Thyroid gland (tissue), 4 donors: Measurements from ENCODE around the gene GAREM1. TPM values are rescaled to one million over a fixed set of nuclear protein-coding genes. Genes with fewer than 3 reads are reported as not detected.

Source experiments
- DNase-seq, 2 donors: peaks; one replicate each; pipeline ENCODE4 v3.0.0-alpha.2; 2019
- H3K27ac ChIP-seq, 3 donors: fragments of 200-600 bp; sonication (generic); 1 replicate in 2 of 3; 2 replicates in 1 of 3; pipeline ENCODE4 v1.5.1; 2016 to 2019; ENCODE audit warnings: mild to moderate bottlenecking in 1 of 3, moderate library complexity in 1 of 3
- H3K27me3 ChIP-seq: fragments of 200-600 bp; sonication (generic); one replicate; pipeline ENCODE4 v1.5.1; 2019
- H3K36me3 ChIP-seq, 2 donors: fragments of 200-600 bp; sonication (generic); one replicate each; pipeline ENCODE4 v1.5.1; 2016 to 2019
- H3K4me1 ChIP-seq, 2 donors: fragments of 200-600 bp; sonication (generic); one replicate each; pipeline ENCODE4 v1.5.1; 2017 to 2019
- H3K4me3 ChIP-seq, 3 donors: fragments of 200-600 bp; sonication (generic); replicated peaks in 1 of 3; 1 replicate in 2 of 3; 2 replicates in 1 of 3; pipeline ENCODE4 v1.5.1; 2016; ENCODE audit warnings: mild to moderate bottlenecking in 1 of 3
- H3K9me3 ChIP-seq: fragments of 200-600 bp; sonication (generic); one replicate; pipeline ENCODE4 v1.5.1; 2017
- POLR2A ChIP-seq, 2 donors: fragments of 450-650 bp; IDR thresholded peaks; one replicate each; pipeline ENCODE4 v1.6.1; 2017; ENCODE audit warnings: antibody characterized with exemption in 2 of 2, mild to moderate bottlenecking in 2 of 2, moderate library complexity in 1 of 2
- WGBS, 2 donors: methylation state at CpG; one replicate each; pipeline ENCODE4 v1.1.5; 2017; 5-methylcytosine and 5-hydroxymethylcytosine counted together
- intact Hi-C: fragments of 100-400 bp; cut with DNase I; formaldehyde crosslinking; loops from one replicate; pipeline ENCODE4 v1.15.1; 2023
- total RNA-seq, 4 donors: library from RNA; depleted of rRNA; stranded (reverse); fragments of >200 nt; gene quantifications; one replicate each; pipeline ENCODE4 v1.2.3, GENCODE V29; 2016
- TF ChIP-seq, protein P1 (sequence below), 6 experiments: fragments of 200-600 bp in 3 of 6; fragments of 450-650 bp in 3 of 6; sonication (generic) in 3 of 6; IDR thresholded peaks; one replicate each; pipeline ENCODE4 v1.5.1; 2016 to 2019; ENCODE audit warnings: antibody characterized with exemption in 6 of 6, mild to moderate bottlenecking in 2 of 6, inconsistent platforms in 1 of 6, moderate library complexity in 1 of 6

Gene GAREM1
- total RNA-seq, 4 donors from 2014 or later: 4.6 to 6.8 (median 5.8) TPM

DNA sequence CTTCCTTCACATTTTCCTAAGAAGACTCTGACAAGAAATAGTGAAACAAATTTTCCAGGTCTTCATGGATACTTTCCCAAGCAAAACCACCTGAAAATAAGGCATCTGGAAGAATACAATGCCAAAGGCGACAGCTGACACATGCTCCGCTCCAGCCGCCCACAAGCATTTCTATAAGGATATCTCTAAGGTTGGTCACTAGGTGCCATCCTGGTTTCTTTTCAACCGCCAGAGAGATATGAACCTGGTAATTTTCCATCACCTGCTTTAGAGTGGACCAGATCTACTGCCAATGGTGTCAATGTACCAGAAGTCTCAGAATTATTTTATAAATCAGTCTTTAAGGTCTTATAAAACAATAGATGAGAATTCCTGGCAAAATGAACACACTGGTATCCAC is 97.2 kb downstream of the GAREM1 start:
- TF ChIP-seq, protein P1, sequence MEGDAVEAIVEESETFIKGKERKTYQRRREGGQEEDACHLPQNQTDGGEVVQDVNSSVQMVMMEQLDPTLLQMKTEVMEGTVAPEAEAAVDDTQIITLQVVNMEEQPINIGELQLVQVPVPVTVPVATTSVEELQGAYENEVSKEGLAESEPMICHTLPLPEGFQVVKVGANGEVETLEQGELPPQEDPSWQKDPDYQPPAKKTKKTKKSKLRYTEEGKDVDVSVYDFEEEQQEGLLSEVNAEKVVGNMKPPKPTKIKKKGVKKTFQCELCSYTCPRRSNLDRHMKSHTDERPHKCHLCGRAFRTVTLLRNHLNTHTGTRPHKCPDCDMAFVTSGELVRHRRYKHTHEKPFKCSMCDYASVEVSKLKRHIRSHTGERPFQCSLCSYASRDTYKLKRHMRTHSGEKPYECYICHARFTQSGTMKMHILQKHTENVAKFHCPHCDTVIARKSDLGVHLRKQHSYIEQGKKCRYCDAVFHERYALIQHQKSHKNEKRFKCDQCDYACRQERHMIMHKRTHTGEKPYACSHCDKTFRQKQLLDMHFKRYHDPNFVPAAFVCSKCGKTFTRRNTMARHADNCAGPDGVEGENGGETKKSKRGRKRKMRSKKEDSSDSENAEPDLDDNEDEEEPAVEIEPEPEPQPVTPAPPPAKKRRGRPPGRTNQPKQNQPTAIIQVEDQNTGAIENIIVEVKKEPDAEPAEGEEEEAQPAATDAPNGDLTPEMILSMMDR (IDR thresholded peaks at IDR 0.05): no peak
- TF ChIP-seq POLR2A (IDR thresholded peaks at IDR 0.05): no peak
- H3K27ac ChIP-seq: no peak overlapping the region
- H3K36me3 ChIP-seq: no peaks in the 10 kb centered on the region
- WGBS, 2 donors: 99 to 100% methylated on average over 4 of the region's 4 CpGs
- no peaks in the 10 kb centered on the region for H3K27me3 ChIP-seq
- H3K4me3 ChIP-seq: no peak overlapping the region
- DNase-seq: no peak
- peaks cover 8 to 16% of the 10 kb centered on the region in 2 donors for H3K4me1 ChIP-seq
- H3K9me3 ChIP-seq: no peaks in the 10 kb centered on the region
- intact Hi-C loops: no loop called here

DNA sequence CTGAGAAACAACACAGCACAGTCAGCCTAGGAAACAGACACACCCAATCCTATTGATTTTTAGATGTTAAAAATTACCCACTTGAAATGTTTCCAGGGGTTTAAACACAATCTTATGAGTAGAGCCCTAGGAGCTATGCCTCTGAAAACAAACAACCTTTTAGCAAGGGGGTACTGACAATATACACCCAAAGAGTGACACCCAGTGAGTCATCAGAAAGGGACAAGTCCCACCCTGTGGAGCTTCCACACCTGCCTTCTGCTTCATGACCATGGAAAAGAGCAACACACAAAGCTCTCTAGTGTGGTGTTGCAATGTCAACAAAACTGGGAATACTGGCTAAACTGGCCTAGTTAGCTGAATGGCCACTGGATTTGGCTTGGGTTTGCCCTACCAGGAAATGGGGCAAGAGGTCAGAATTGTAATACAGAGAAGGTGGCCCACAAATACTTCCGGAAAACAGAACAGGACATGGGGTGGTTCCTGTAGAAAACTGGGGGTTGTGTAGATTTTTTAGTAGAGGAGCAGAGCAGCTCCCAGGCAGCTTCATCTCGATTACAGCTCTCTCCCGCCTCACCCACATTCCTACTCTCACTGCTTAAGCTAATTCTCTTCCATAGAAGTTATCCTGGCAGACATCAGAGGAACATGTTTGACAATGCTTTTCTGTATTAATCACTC is 98.2 kb downstream of the GAREM1 start:
- H3K27ac ChIP-seq: peak overlapping the region in 1 of 3 donors; percentile 18
- TF ChIP-seq, protein P1 (IDR thresholded peaks at IDR 0.05): no peak
- TF ChIP-seq POLR2A (IDR thresholded peaks at IDR 0.05): no peak
- peaks cover 8 to 16% of the 10 kb centered on the region in 2 donors for H3K4me1 ChIP-seq
- 84 to 86% methylated on average over 3 of the region's 3 CpGs for WGBS, 2 donors
- no peak overlapping the region for H3K4me3 ChIP-seq
- intact Hi-C loops: no loop called here
- no peaks in the 10 kb centered on the region for H3K27me3 ChIP-seq
- no peaks in the 10 kb centered on the region for H3K36me3 ChIP-seq
- H3K9me3 ChIP-seq: no peaks in the 10 kb centered on the region
- peak; percentile 25 to 36 for DNase-seq

DNA sequence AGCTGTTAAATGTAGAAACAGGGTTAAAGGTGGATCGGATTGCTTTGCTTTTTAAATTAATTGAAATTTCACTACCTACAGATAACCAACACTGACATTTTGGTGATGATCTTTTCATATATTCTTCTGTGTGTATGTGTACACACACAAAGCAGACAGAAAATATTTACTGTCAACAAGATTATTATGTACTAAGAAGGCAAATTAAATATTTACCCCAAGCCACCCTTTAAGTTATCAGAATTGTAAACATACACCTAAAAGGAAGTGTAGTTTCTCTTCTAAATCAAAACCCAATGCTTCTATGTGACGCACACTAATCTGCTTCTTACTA is 98.7 kb downstream of the GAREM1 start:
- Histone ChIP-seq H3K4me1 (peaks cover 8 to 16% of the 10 kb centered on the region in 2 donors), H3K27me3 (no peaks in the 10 kb centered on the region), H3K4me3 (no peak overlapping the region), H3K27ac (peak overlapping the region in 1 of 3 donors; percentile 18), H3K36me3 (no peaks in the 10 kb centered on the region), H3K9me3 (no peaks in the 10 kb centered on the region)
- 46 to 48% methylated on average over 2 of the region's 2 CpGs for WGBS, 2 donors
- TF ChIP-seq POLR2A (IDR thresholded peaks at IDR 0.05): no peak
- TF ChIP-seq, protein P1 (IDR thresholded peaks at IDR 0.05): no peak
- intact Hi-C loops: no loop called here
- DNase-seq: no peak

DNA sequence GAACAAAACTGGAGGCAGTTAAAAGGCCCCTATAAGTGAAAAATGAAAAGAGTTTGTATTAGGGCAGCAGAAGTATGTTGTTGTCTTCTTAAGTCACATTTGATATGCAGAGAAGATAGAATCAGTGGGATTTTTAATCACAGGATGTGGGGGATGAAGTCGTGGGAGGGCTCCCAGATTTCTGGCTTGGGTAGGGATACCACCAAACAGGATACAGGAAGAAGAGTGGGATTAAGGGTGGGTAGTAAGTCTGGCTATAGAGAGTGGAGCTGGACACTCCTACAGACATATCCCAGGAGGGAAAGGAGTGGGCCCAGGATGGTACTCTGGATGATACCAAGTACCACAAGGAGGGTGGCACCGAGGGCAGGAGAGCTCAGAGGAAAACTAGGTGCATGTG is 99.3 kb downstream of the GAREM1 start:
- intact Hi-C loops: no loop called here
- Histone ChIP-seq H3K36me3 (no peaks in the 10 kb centered on the region), H3K4me1 (peaks cover 8 to 16% of the 10 kb centered on the region in 2 donors), H3K27me3 (no peaks in the 10 kb centered on the region), H3K27ac (no peak overlapping the region), H3K9me3 (no peaks in the 10 kb centered on the region), H3K4me3 (no peak overlapping the region)
- WGBS, 2 donors: 68 to 84% methylated on average over 2 of the region's 2 CpGs
- DNase-seq: no peak
- TF ChIP-seq, protein P1 (IDR thresholded peaks at IDR 0.05): no peak
- no peak for TF ChIP-seq POLR2A (IDR thresholded peaks at IDR 0.05)

DNA sequence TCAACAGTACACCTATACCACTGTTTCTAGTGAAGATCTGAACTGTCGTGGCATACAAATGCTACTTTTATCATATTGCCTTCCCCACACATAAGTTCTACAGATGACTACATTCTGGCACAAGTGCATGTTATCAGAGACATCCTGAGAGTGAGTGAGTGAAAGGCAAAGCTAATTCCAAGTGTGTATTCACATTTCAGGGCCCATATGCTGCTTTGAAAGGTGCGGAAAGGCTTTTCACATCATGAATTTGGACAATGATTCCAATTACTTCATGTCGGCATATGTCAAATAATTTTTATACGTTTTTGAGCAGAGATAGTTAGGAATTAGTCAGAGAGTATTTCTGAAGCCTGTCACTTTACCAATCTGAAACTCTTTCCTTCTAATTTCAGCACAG is 101.7 kb downstream of the GAREM1 start:
- DNase-seq: no peak
- H3K27me3 ChIP-seq: no peaks in the 10 kb centered on the region
- no peaks in the 10 kb centered on the region for H3K9me3 ChIP-seq
- 93 to 98% methylated on average over 4 of the region's 4 CpGs for WGBS, 2 donors
- no peak overlapping the region for H3K27ac ChIP-seq
- peaks cover 8 to 12% of the 10 kb centered on the region in 2 donors for H3K4me1 ChIP-seq
- no peak overlapping the region for H3K4me3 ChIP-seq
- no peaks in the 10 kb centered on the region for H3K36me3 ChIP-seq
- intact Hi-C loops: no loop called here
- TF ChIP-seq POLR2A (IDR thresholded peaks at IDR 0.05): no peak
- TF ChIP-seq, protein P1 (IDR thresholded peaks at IDR 0.05): no peak
